Measurements from ENCODE around the gene NBPF8. TPM values are rescaled to one million over a fixed set of nuclear protein-coding genes. Genes with fewer than 3 reads are reported as not detected.
"Not testable (repeated sequence)": the region's sequence is repeated elsewhere in the genome, so short reads cannot be mapped to it uniquely, and the experiment has no call there.

NBPF8 gene, protein sequence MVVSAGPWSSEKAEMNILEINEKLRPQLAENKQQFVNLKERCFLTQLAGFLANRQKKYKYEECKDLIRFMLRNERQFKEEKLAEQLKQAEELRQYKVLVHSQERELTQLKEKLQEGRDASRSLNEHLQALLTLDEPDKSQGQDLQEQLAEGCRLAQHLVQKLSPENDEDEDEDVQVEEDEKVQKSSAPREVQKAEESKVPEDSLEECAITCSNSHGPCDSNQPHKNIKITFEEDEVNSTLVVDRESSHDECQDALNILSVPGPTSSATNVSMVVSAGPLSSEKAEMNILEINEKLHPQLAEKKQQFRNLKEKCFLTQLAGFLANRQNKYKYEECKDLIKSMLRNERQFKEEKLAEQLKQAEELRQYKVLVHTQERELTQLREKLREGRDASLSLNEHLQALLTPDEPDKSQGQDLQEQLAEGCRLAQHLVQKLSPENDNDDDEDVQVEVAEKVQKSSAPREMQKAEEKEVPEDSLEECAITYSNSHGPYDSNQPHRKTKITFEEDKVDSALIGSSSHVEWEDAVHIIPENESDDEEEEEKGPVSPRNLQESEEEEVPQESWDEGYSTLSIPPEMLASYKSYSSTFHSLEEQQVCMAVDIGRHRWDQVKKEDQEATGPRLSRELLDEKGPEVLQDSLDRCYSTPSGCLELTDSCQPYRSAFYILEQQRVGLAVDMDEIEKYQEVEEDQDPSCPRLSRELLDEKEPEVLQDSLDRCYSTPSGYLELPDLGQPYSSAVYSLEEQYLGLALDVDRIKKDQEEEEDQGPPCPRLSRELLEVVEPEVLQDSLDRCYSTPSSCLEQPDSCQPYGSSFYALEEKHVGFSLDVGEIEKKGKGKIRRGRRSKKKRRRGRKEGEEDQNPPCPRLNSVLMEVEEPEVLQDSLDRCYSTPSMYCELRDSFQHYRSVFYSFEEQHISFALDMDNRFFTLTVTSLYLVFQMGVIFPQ
- total RNA-seq = 21.0 and 21.3 TPM in 2 replicates
- long read RNA-seq, partial matches to known transcripts = 22 of 23 reads
- long read RNA-seq, other reads (novel, unspliced or antisense) = 1 of 23 reads

DNA sequence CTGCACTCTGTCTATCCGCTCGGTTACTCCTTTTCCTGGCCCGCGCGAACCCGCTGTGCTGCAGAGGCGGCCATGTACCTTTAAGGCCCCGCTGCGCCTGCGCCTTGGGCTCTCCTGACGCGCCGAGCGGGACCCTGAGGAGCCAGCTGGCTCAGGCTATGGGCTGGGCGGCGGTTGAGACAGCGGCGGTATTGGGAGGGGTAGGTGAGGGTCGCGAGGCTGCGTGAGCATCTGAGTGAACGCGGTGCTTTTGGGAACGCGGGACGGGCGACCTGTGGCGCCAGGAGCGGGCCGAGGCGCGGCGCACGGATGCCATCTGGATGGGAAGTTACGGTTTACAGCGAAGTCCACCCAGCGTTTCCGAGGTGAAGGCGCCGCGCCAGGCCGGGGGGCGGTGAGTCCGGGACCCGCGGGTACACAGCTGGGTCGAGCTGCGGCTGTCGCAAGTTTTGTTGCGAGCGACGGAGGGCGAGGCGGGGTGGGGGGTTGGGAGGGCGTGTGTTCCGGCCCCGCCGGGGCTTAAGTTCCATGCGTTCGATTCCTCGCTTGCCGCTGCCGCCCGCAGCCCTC lies at the start of gene NBPF8:
Gene NBPF8 (plus strand): TSS at position 125 of the 570 bp plus-strand sequence. CDS start 21,488 bp downstream, outside the sequence.
- H3K4me3 Mint-ChIP-seq (ENCODE audit: unreplicated experiment) = peak within 1 kb of the TSS; percentile 76
- not testable (repeated sequence) for H3K27me3 Mint-ChIP-seq (ENCODE audit: unreplicated experiment); H3K36me3 Mint-ChIP-seq (ENCODE audit: unreplicated experiment); H3K9me3 Mint-ChIP-seq (ENCODE audit: unreplicated experiment); H3K4me1 Mint-ChIP-seq (ENCODE audit: unreplicated experiment)
- DNase-seq (ENCODE audit: extremely low spot score, unreplicated experiment) = peak; percentile 86
- peak within 1 kb of the TSS; percentile 65 for H3K27ac Mint-ChIP-seq (ENCODE audit: unreplicated experiment)

DNA sequence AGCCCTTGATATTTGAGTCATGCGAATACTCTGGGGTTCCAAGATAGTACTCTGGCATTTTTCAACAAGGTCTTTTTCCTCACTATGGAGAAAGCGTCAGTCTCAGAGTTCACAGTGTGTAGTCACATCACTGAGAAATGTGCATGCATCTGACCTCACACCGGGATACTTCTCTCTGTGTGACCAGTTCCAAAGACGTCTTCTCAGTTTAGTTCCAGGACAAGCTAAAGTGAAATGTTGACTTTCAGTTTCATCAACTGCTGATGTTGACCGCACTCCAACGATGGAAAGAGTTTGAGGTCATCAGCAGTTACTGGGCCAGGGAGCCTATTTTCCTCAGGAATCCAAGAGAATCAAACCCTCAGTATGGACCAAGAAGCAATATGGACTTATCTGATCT lies 47.1 kb upstream of the NBPF8 start:
- DNase-seq (ENCODE audit: extremely low spot score, unreplicated experiment); H3K36me3 Mint-ChIP-seq (ENCODE audit: unreplicated experiment); H3K4me1 Mint-ChIP-seq (ENCODE audit: unreplicated experiment); H3K27me3 Mint-ChIP-seq (ENCODE audit: unreplicated experiment); H3K9me3 Mint-ChIP-seq (ENCODE audit: unreplicated experiment); H3K27ac Mint-ChIP-seq (ENCODE audit: unreplicated experiment); H3K4me3 Mint-ChIP-seq (ENCODE audit: unreplicated experiment): not testable (repeated sequence)

DNA sequence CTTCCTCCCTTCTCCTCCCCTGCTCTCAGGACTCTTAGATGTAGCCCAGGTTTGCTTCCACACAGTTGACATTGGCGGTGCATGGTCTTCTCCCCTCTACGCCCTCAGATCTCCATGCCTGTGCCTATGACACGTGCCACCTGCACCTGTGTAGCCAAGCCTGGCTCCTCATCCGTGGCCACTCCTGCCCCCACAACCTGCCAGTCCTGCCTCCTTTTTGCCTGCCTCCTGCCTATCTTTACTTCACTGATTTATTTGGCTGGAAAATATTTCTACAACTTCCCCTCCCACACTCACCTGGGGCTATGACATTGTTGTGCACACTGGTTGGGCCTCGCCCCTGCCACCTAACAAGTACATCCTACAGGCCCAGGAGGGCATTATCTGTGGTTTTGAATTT lies 28.2 kb upstream of the NBPF8 start:
- H3K4me1 Mint-ChIP-seq (ENCODE audit: unreplicated experiment); H3K4me3 Mint-ChIP-seq (ENCODE audit: unreplicated experiment); H3K36me3 Mint-ChIP-seq (ENCODE audit: unreplicated experiment); H3K27ac Mint-ChIP-seq (ENCODE audit: unreplicated experiment); DNase-seq (ENCODE audit: extremely low spot score, unreplicated experiment); H3K9me3 Mint-ChIP-seq (ENCODE audit: unreplicated experiment); H3K27me3 Mint-ChIP-seq (ENCODE audit: unreplicated experiment): not testable (repeated sequence)

DNA sequence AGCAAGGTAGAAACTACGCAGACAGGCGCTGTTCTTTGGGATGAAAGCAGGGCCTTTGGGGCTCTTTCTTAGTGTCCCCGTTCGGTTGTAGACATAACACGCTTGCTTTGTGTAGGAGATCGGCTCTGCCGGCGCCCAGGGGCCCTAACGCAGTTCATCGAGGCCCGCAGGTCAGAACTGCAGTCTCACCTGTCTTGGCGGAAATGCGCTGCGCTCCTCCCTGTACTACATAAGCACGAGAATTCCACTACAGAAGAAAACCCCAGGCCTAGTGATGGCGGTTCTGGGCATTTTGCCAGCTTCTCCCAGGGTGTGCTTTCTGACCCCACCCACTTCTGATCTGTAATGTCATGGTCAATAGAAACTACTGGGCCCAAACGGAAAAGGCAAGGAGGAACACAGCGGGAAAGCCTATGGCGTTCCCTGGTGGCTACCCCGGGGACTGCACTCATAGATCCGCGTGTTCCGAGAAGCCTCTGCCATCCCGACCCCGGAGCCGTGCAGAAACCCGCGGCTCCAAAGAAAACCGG lies 26.2 kb upstream of the NBPF8 start:
- not testable (repeated sequence) for H3K4me1 Mint-ChIP-seq (ENCODE audit: unreplicated experiment); H3K27ac Mint-ChIP-seq (ENCODE audit: unreplicated experiment); DNase-seq (ENCODE audit: extremely low spot score, unreplicated experiment); H3K9me3 Mint-ChIP-seq (ENCODE audit: unreplicated experiment); H3K4me3 Mint-ChIP-seq (ENCODE audit: unreplicated experiment); H3K36me3 Mint-ChIP-seq (ENCODE audit: unreplicated experiment); H3K27me3 Mint-ChIP-seq (ENCODE audit: unreplicated experiment)

DNA sequence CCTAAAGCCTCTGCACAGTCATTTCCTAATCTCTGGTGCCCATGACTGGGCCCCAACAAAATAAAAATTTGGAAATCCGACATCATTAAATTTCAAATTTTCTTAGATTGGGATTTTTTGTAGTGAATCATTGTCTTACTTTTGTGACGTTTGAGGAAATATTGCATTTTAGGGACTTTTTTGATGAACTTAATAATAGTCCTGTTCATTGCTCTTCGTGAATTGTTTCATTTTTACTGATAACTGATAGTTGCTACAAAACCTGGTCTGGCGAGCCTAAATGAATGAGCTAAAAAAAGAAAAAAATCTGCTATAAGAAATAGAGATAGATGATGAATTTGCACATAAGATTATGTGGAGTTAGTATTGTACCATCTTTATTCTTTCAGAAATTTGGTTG lies 23.5 kb upstream of the NBPF8 start:
- not testable (repeated sequence) for H3K36me3 Mint-ChIP-seq (ENCODE audit: unreplicated experiment)

DNA sequence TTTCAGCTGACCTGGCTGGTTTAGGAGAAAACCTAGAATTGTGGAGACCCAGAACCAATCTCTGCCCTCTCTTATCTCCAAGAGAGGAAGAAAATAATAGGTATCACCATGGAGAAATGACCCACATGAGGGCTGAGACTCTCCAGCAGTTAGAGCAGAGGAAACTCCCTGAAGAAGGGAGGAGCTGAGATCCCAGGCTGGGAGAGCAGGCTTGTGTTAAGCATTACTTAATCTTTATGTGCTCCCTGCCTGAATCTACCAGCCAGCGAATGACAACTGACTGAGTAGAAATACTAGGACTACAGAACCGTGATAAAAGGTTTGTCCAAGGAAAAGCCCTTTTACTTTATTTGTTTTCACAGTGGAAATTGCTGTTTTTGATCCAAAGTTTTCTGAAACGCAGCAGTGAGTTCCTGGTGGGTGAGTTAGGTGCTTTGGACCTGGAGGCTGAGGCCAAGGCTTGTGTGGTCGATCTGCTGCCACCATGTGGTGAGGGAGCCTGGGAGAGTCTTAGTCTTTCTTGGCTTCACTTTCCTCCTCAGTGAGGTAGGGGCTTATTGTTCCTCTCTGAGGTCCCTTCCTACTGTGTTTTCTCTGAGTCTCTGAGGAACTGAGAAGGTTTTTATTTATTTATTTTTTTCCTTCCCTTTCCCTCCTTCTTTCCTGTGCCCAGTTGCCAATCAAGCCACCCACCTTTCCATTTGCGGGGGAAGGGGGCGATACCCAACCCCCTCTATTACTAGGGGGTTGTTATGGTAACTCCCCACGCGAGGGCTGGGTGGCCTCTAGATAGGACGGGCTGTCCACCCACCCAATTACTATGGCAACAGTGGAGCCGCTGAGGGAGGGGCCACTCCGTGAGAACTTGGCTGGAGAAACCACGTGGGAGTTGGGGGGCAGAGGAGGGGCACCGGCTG lies 21.3 kb upstream of the NBPF8 start:
- H3K27ac Mint-ChIP-seq (ENCODE audit: unreplicated experiment); H3K4me1 Mint-ChIP-seq (ENCODE audit: unreplicated experiment); H3K36me3 Mint-ChIP-seq (ENCODE audit: unreplicated experiment): not testable (repeated sequence)

More for the DNA sequence above, 23.5 kb upstream of the NBPF8 start:
- H3K4me3 Mint-ChIP-seq (ENCODE audit: unreplicated experiment); DNase-seq (ENCODE audit: extremely low spot score, unreplicated experiment); H3K4me1 Mint-ChIP-seq (ENCODE audit: unreplicated experiment); H3K9me3 Mint-ChIP-seq (ENCODE audit: unreplicated experiment); H3K27me3 Mint-ChIP-seq (ENCODE audit: unreplicated experiment); H3K27ac Mint-ChIP-seq (ENCODE audit: unreplicated experiment): not testable (repeated sequence)

DNA sequence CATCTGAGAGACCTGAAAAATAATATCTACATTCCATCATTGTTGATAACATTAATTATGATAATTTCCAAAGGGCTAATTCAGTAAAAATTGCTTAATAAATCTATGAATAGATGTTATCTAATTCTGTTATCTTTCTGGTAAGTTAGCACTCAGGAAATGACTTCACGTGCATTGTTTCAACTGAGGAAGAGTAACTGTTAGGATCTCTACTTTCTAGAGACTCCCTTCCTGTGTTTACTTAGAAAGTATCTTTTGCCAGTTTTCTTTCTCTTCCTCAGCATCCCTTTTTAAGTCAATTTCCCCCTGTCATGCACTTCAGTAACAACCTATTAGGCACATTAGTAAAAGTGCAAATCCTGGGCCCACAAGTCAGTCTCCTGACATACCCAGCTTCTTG lies 9.5 kb upstream of the NBPF8 start:
- H3K4me1 Mint-ChIP-seq (ENCODE audit: unreplicated experiment); H3K27ac Mint-ChIP-seq (ENCODE audit: unreplicated experiment); H3K4me3 Mint-ChIP-seq (ENCODE audit: unreplicated experiment): not testable (repeated sequence)

More for the DNA sequence above, 21.3 kb upstream of the NBPF8 start:
- TF ChIP-seq, protein P1, sequence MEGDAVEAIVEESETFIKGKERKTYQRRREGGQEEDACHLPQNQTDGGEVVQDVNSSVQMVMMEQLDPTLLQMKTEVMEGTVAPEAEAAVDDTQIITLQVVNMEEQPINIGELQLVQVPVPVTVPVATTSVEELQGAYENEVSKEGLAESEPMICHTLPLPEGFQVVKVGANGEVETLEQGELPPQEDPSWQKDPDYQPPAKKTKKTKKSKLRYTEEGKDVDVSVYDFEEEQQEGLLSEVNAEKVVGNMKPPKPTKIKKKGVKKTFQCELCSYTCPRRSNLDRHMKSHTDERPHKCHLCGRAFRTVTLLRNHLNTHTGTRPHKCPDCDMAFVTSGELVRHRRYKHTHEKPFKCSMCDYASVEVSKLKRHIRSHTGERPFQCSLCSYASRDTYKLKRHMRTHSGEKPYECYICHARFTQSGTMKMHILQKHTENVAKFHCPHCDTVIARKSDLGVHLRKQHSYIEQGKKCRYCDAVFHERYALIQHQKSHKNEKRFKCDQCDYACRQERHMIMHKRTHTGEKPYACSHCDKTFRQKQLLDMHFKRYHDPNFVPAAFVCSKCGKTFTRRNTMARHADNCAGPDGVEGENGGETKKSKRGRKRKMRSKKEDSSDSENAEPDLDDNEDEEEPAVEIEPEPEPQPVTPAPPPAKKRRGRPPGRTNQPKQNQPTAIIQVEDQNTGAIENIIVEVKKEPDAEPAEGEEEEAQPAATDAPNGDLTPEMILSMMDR (IDR thresholded peaks at IDR 0.05) = peak; percentile 28
- not testable (repeated sequence) for H3K4me3 Mint-ChIP-seq (ENCODE audit: unreplicated experiment); H3K9me3 Mint-ChIP-seq (ENCODE audit: unreplicated experiment); DNase-seq (ENCODE audit: extremely low spot score, unreplicated experiment); H3K27me3 Mint-ChIP-seq (ENCODE audit: unreplicated experiment)

DNA sequence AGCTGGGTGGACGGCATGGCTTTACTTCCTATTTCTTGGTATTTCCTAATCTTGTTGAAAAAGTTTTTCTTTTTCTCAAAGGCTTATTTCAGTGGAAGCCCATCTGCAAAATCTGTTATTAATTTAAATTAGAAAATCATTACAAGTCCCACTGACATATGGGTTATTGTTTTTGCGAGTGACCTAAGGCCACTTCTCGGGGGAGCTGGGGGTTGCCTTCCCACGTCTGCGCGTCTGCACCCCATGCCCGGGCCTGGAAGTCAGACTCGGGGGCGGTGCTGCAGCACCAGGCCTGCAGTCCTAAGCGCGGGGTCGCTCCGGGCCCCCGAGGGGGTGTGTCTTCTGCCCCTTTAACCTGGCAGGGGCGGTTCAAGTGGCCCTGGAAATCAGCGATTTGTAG lies 384 bp upstream of the NBPF8 start:
- not testable (repeated sequence) for H3K4me1 Mint-ChIP-seq (ENCODE audit: unreplicated experiment); H3K9me3 Mint-ChIP-seq (ENCODE audit: unreplicated experiment); H3K27ac Mint-ChIP-seq (ENCODE audit: unreplicated experiment); H3K4me3 Mint-ChIP-seq (ENCODE audit: unreplicated experiment); DNase-seq (ENCODE audit: extremely low spot score, unreplicated experiment); H3K27me3 Mint-ChIP-seq (ENCODE audit: unreplicated experiment); H3K36me3 Mint-ChIP-seq (ENCODE audit: unreplicated experiment)

More for the DNA sequence above, 9.5 kb upstream of the NBPF8 start:
- H3K9me3 Mint-ChIP-seq (ENCODE audit: unreplicated experiment); H3K36me3 Mint-ChIP-seq (ENCODE audit: unreplicated experiment); H3K27me3 Mint-ChIP-seq (ENCODE audit: unreplicated experiment); DNase-seq (ENCODE audit: extremely low spot score, unreplicated experiment): not testable (repeated sequence)

DNA sequence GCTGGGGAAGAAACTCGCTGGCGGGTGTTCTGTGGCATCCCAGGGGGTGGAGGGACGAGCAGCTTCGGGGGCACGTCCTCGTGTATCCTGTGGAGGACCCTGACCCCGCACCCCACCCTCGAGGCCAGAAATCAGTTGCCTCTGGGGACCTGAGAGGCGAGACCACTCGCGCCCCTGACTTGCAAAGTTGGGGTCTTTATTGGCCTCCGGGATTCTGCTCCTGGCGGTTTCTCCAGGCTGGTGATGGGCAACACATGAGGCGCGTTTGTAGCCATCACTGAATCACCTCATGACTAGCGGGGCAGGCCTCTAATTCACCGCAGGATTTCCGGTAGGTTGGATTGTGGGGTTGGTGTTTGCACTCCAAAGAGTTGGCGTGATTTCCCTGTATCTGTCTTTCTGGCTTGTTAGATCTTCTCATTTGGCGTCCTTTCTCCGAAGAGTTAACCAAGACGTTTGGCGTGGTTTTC lies 692 bp downstream of the NBPF8 start:
- H3K36me3 Mint-ChIP-seq (ENCODE audit: unreplicated experiment); H3K9me3 Mint-ChIP-seq (ENCODE audit: unreplicated experiment); H3K4me1 Mint-ChIP-seq (ENCODE audit: unreplicated experiment); DNase-seq (ENCODE audit: extremely low spot score, unreplicated experiment); H3K27me3 Mint-ChIP-seq (ENCODE audit: unreplicated experiment): not testable (repeated sequence)
- Mint-ChIP-seq H3K27ac (ENCODE audit: unreplicated experiment) (peak overlapping the region; percentile 65), H3K4me3 (ENCODE audit: unreplicated experiment) (peak overlapping the region; percentile 76)

DNA sequence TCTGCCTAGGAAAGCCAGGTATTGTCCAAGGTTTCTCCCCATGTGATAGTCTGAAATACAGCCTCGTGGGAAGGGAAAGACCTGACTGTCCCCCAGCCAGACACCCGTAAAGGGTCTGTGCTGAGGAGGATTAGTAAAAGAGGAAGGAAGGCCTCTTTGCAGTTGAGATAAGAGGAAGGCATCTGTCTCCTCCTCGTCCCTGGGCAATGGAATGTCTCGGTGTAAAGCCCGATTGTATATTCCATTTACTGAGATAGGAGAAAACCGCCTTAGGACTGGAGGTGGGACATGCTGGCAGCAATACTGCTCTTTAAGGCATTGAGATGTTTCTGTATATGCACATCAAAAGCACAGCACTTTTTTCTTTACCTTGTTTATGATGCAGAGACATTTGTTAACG lies 10.2 kb downstream of the NBPF8 start:
- DNase-seq (ENCODE audit: extremely low spot score, unreplicated experiment); H3K9me3 Mint-ChIP-seq (ENCODE audit: unreplicated experiment); H3K36me3 Mint-ChIP-seq (ENCODE audit: unreplicated experiment); H3K27me3 Mint-ChIP-seq (ENCODE audit: unreplicated experiment); H3K4me1 Mint-ChIP-seq (ENCODE audit: unreplicated experiment); H3K27ac Mint-ChIP-seq (ENCODE audit: unreplicated experiment); H3K4me3 Mint-ChIP-seq (ENCODE audit: unreplicated experiment): not testable (repeated sequence)

Data from osteocyte (in vitro differentiated cells).